DMS153 treated with DMSO at 0.1 percent for 48 hours (cell line): Measurements from ENCODE around the gene KLK11.
A peak's percentile ranks its signal among the peaks of the same experiment; 100 is the strongest.

Experiments
- DNase-seq: peaks from one replicate; lab custom pipeline; 2025; ENCODE audit not compliant: unreplicated experiment; lab: John Stamatoyannopoulos, UW

KLK11 gene, protein sequence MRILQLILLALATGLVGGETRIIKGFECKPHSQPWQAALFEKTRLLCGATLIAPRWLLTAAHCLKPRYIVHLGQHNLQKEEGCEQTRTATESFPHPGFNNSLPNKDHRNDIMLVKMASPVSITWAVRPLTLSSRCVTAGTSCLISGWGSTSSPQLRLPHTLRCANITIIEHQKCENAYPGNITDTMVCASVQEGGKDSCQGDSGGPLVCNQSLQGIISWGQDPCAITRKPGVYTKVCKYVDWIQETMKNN

DNA sequence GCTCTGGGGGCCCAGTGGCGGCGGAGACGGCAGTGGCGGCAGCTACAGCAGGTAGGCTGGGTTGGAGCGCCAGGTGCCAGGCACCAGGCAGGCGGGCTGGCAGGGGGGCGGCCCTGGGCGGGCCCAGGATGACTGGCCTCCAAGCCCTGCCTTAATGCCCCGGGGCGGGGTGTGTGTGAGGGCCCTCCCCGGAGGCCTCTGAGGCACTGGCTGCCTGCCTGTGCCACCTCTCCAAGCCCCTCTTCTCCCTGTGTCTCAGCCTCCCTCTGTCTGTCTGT is at the start of gene KLK11:
Gene KLK11, minus strand, starts transcription at position 63 of the 278 bp plus-strand sequence. CDS start 985 bp downstream, outside the sequence.
- DNase-seq = peak; percentile 25

DNA sequence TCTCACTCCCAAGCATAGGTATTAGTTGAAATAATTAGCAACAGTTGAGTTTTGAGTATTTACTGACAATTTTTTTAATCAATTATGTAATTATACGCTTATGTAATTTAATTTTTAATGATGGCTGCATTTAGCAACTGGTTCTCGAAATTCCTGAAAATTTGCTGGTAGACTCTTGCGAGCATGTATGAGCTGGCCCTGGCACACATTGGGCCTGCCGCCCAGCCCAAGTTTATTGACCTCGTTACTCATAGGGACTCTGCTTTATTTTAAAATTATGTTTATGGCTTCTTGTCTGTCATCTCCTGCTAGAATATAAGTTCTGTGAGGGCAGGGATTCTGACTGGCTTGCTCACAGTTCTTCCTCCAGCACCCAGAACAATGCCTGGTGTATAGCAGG is 49.6 kb upstream of the KLK11 start:
- no peak for DNase-seq

DNA sequence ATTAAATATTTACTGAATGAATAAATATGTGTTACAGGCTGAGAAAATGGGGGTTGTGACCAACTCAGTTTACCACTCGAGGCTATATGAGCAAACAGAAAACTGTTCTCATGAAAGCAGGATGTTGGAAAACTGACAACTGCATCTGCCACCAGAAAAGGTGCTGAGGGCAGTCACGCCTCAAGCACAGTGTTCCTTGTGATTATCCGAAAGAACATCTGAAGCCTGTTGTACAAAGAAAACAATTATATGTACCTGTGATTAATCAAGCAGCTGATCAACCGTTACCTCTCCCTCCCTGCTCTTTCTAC is 44.6 kb upstream of the KLK11 start:
- DNase-seq = no peak

DNA sequence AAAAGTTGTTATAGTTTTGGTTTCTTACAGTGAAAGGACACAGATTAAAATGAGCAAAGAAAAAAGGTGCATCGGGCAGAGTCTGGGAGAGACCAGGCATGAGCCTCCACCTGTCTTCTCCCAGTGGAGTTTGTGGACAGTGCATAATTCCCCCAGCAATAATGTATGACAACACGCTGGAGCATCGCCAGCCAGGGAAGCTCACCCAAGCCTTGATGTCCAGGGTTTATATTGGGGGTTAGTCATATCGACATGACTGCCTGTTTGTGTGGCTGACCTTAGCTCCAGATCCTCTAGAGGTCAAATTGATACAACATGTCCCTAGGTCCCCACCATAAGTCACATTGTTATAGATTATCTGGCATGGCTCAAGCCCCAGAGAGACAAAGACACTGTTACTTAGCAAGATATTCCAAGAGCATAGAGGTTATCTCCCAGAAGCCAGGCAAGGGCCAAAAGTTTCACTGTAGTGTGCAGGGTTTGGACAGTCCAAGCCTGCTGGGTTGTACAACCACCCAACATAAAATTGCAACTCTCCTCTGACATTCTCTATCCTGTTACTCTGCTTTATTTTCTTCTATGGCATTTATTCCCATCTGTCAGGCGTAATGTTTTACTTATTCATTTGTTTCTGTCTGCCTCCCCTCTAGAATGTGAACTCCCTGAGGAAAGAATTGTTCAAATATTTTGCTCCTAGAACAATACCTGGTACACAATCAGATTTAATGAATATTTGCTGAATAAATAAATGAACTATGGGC is 44.1 kb upstream of the KLK11 start:
- DNase-seq = peak; percentile 90

DNA sequence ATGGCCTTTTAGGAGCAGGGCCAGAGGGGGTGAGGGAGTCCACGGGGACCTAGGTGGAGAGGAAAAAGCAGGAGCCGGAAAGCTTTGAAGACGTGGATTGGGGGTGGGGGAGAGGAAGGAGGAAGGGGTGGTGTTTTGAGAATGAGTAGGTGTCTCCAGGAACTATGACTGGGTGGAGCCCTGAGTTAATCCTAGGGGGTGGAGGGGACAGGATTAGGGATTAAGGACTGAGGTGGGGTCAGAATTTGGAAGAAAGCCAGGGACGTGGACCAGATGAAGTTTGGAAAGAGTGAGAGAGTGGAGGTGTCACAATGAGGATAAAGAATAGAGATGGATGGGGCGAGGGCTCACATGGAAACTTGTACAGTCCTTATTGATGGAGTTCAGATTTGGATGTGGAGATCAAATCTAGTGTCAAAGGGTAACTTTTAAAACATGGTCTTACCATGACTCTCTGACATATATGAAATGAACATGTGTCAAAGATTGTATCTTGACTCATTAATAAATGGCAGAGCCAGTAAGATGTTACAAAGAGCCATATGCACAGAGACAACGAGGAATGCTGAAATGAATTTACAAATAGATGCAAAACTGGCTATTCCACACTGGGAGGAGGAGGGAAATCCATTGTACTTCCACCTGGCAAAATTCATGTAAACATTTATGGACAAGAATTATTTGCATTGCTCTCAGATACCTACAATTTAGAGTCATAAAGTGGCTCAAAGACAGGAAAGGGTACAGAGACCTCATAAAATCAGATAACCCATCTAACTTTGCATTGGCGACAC is 40.2 kb upstream of the KLK11 start:
- no peak for DNase-seq

DNA sequence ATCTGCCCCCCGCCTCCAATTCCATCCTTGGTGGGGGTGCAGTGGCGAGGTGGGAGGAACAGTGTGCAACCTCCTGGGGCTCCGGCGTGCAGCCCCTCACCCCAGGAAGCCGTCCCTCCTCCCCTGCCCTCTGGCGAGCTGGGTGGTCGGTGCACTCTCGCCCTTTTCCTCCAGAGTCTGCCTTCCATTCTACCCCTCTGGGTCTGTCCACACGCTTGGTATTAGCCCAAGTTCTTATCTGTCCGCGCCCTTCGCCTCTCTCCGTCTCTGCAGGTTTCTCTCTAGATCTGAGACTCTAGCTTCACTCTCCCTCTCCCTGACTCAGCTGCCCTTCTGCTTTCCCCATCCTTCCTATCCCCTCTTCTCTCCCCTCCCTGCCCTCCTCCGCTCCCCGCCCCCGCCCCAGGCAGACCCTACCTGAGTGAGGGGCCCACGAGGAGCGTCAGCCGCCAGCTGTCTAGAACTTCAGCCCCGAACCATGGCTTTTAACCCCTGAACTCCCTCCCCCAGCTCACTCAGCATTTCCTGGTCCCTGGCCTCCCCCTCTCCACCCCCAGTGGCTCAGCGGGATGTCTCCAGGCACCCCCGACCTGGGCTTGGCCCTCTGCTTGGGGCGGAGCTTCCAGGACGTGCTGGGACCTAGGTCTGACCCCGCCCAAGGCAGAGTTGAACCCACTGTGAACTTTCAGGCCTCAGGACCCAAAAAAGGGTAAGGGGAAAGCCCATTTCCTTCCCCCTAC is 39.0 kb upstream of the KLK11 start:
- DNase-seq = no peak

DNA sequence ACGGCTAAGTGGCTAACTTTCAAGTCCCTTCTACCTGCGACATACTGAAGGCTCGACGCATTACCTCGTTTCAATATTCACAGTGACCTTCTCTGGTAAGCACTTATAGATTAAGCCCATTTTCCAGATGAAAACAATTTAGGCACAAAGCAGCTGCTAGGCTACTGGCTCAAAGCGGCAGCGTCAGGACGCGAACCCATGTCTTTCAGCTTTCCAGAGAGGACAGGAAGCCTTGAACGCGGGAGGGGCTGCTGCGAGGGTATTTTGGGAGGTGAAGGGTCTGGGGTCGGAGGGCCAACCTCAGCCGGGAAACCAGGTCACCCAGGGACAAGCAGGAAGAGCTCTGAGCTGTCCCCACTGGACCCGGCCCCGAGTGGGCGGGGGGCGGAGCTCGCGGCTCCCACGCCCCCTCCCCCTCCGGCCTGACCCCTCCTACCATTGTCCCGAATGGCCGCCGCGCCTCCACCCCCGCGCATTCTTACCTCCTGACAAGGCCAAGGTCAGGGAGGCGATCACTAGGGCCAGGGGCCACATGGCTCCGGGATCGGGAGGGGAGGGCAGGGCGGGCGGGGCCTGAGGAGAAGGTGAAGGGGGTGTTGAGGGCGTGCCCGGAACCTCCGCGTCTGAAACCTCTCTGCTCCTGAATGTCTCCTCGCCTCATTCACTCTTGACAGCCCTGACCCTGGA is 38.3 kb upstream of the KLK11 start, which contains the start of gene KLK13:
Gene KLK13, minus strand, starts transcription at position 559 of the 687 bp plus-strand sequence. Its CDS starts 25 bp downstream, at position 534.
- no peak for DNase-seq

DNA sequence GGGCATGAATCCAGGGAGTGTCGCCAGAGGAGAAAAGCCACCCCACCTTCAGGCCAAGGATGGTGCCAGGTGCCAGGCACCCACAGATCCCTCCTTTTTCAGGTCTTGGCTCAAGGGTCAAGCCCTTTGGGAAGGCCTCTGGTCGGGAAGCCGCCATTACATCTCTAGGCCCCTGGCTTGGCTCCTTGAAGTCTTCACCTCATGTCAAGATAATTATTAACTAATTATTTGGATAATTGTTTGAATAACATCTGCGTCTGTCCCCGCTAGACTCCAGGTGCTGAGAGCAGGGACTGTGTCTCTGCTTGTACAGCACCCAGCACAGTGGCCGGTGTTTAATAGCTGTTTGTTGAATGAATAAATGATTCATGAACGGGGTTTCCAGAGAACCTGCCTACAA is 37.2 kb upstream of the KLK11 start:
- no peak for DNase-seq

DNA sequence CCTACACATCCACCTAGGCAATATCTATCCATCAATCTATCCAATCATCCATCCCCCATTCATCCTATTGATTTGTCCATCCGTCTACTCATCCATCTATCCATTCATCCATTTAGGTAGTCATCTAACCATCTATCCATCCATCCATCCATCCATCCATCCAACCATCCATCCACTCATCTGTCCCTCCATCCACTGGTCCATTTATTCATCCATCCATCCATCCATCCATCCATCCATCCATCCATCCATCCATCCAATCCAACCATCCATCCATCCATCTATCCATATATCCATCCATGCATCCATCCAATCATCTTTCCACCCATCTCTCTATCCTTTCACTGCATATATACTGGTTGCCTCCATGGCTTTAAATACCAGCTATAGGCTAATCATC is 34.6 kb upstream of the KLK11 start:
- DNase-seq = no peak

DNA sequence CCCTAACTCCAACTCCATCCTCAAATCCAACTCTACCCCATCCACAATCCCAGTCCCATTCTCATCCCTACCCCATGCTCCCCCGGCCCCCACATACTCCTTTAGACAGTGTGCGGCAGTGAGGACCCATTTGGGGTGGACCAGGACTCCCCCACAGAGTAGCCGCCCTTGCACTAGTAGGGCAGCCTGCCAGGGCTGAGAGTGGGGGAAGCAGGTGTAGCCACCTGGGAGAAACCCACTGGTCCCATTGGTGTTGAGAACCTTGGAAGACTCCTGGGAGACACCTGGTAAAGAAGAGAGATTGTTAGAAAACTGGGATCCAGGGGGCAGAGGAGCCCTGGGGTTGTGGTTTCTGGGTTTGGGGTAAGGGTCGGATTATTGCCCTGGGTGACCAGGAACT is 33.9 kb upstream of the KLK11 start:
- DNase-seq = no peak

DNA sequence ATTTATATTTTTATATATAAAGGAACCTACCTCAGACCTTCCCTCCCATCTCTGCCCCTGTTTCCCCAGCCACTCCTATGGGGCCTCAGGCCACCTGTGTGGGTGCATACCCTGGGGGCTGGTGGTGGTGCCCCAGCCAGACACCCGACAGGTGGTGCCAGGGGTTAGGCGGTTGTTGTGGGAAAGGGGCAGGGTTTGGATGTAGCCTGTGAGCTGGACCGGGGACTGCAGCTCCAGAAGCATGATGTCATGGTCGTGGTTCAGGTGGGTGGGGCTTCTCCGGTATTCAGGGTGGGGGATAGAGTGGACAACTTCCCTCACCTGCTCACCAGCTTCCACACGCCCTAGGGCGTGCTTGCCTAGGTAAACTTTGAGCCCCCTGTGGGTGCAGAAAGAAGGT is 33.3 kb upstream of the KLK11 start:
- DNase-seq = no peak

DNA sequence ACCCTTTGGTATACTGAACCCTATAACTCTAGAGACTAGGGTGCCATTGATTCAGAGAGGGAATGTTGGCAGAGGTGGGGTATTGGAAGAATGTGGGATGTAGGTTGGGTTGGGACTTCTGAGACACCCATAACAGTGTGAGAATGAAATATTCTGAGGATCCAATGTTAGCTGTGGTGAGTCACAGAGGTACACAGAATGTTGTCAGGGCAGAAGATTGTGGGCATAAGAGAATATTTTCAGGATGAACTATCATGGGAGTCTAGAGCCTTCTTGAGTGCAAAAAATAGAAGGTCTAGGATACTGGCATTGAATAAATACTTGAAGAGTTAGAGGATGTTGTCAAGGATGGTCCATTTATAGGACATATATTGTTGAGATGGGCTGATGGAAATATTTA is 29.4 kb upstream of the KLK11 start:
- no peak for DNase-seq

DNA sequence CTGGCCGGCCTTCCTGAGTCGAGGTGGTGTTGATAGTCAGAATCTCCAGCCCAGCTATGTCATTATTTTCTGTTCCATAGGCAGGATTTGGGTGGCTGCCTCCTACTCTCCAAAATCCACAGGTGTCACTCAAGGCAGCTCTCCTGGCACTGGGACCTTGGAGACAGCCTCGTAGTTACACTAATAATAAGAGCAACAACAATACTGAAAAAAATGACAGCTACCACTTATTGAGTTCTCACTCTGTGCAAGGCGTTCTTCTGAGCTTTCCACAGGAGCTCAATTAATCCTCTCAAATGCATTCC is 20.6 kb upstream of the KLK11 start:
- peak; percentile 90 for DNase-seq

DNA sequence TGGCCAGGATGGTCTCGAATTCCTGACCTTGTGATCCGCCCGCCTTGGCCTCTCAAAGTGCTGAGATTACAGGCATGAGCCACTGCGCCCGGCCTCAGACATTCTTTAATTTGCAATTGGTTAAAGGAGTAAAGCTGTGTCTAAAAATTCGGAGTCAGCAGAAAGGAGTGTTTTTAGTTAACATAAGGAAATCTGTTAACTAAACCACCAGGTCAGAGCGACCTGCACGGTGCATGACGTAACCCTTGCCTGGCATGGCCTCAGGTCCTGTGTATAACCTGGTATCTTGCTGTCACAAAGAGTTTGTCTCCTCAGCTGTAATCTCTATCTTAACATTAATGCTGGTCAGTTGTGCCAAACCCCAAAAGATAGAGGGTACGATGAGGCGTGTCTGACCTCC is 17.9 kb upstream of the KLK11 start:
- DNase-seq = no peak

DNA sequence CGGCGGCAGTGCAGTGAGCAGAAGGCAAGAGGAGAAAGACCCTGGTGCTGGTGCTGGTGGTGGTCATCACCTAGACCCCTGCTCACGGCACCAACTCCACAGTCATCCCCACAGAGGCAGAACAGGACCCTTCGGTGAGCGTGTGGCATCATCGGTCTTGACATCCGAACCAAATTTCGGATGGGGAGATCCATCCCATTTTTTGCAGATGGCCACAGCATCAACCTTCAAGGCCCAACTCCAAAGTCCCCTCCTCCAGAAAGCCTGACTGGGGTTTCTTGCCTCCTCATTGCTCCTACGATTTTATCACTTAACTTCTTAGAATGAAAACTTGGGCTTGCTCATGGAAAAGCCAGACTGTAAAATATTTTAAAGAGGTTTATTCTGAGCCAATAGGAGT is 17.1 kb upstream of the KLK11 start:
- no peak for DNase-seq

DNA sequence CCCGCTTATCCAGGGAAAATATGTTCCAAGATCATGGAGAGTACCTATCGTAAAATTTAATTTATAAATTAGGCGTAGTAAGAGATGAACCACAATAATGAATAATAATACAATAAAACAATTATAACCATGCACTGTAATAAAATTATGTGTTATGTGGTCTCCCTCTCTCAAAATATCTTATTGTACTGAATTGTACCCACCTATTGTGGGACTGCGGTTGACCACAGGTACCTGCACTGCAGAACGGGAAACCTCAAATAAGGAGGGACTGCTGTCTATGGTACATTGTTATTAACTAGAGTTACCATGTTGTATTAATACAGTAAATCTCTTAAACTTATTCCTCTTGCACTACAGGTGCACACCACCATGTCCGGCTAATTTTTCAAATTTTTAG is 13.7 kb upstream of the KLK11 start:
- DNase-seq = no peak

DNA sequence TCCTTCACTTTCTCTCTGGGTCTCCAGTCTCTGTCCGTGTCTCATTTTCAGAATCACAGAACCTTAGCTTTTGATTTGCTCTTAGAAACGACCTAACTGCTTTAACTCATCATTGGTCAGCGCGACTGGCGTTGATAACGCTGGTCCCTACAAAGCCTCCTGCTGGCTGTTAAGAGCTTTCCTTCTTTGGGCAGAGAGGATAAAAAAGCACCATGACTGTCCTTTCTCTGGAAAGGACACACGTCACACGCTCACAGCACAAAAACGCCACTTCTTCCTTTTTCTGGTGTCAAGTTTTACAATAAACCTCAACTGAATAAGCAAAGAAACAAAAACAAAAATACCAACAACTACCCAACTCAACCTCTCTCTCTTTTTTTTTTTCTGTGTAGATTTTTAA is 10.1 kb upstream of the KLK11 start:
- no peak for DNase-seq

DNA sequence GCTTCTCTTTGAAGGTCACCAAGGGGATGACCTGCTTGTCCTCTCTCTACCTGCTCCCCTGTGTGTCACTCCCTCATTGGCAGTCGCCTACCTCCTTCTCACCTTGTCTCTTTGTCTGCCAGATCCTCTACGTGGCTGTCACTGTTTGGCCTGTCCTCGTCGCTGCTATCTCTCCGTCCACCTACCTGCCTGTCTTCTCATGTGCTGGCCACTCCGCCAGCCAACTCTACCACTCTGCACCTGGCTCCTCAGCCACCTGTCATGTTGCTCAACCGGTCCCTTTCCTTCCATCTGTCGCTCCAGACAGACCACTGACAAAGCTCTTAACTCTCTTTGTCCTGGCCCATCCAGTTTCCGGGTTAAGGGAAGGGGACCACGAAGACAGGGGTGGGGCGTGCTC is 8.3 kb upstream of the KLK11 start, which contains the start of gene KLK12:
Gene KLK12, minus strand, starts transcription at position 299 of the 400 bp plus-strand sequence. CDS start 381 bp downstream, outside the sequence.
- DNase-seq = peak; percentile 61

DNA sequence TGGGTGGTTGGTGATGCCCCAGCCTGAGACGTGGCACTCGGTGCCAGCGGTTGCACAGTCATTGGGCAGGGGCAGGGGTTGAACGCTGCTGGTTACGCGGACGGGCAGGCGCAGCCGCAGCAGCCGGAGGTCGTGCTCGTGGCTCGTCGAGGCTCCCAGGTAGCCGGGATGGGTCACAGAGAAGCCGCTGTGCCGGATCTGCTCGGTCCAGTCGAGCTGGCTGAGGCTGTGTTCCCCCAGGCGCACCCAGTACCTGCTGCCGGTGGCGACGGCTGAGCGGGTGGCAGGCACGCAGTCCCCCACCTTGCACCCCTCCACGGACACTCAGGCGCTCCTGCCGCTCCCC is 5.4 kb upstream of the KLK11 start:
- DNase-seq = no peak

DNA sequence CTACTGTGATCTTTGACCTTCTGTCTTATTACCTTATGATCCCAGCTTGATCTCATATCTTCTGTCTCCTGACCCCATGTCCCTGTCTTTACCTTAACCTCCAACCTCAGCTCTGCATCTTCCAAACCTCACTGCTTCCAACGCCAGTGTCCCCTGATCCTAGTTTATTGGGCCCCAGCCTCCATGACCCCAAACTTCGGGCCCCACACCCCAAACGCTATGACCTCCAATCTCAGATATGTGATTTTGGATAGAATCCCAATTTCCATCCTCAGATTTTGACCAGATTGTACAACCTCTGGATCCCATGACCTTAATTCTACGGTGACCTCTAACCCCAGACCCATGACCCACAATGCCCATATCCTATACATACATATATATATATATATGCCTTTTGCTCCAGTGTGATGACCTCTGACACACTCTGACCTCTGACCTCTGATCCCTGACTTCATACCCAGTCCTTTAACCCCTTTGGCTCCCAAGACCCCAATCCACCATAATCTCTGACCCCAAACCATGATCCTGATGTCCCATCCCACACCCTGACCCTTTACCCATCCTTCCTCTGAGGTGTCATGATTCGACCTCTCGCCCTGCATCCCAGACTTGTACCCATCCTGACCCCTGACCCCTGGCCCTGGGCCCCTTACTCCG is 4.9 kb upstream of the KLK11 start:
- DNase-seq = no peak

DNA sequence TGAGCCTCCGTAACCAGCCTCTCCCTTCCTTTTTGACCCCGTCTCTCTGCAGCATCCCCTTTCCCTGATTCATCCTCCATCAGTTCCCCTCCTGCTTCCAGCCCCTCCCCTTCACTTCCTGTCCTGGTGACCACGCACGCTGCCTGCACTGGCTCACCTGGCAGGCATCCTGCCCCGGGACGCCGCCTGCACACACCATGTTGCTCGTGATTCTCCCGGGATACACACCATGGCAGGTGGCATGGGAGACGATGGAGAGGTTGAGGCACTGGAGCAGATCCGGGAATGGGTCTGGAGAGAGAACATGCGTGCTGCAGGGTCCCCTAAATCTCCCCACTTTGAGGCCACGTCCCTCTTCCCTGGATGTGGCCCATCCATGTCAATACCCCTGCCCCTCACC is 4.2 kb upstream of the KLK11 start:
- DNase-seq = no peak
